ENCODE measurements around the gene STX18.

Gene STX18

DNA sequence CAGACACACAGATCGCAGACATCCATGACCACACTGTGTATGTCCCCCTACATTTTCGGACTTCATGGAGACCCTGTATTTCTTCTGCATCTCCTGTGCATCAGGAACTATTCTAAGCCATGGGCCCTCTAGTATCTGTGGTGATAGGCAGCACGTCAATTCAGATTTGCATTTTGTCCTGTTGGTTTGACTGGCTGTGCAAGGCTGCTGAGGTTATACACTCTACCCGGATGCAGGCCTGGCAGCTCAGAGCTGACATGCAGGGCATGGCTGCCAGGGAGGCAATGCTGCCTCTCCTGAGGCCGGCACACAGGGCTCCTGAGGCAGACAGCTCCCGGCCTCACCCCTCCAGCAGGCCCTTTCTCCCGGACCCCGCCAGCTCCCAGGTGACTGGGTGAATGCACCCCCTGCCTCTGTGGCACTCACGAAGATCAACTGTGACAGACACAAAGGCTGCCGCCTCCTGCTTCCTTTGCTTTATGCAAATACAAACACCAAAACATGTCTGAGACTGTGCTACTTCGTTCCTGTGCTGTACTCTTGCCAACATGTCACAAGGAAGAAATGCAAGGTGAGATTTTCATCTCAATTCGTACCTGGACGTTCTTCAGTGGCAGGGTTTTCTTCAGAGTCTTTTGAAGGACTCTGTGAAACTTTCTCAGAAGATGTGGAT is 103.9 kb downstream of the STX18 start:
- no peak for DNase-seq (ENCODE audit: low read depth)
- no peak overlapping the region for H3K4me3 ChIP-seq (ENCODE audit: control insufficient read depth, low read depth, low read length)
- TF ChIP-seq CTCF (conservative IDR thresholded peaks at IDR 0.05; ENCODE audit: control insufficient read depth, insufficient read depth, low read depth, low read length) = no peak

- no peak for TF ChIP-seq CTCF (conservative IDR thresholded peaks at IDR 0.05; ENCODE audit: control insufficient read depth, insufficient read depth, low read depth, low read length)
- DNase-seq (ENCODE audit: low read depth) = no peak
- no peak overlapping the region for H3K4me3 ChIP-seq (ENCODE audit: control insufficient read depth, low read depth, low read length)
Measured at GRCh38 chr4:4436244-4436823, 105.5 kb downstream of the STX18 start.

DNA sequence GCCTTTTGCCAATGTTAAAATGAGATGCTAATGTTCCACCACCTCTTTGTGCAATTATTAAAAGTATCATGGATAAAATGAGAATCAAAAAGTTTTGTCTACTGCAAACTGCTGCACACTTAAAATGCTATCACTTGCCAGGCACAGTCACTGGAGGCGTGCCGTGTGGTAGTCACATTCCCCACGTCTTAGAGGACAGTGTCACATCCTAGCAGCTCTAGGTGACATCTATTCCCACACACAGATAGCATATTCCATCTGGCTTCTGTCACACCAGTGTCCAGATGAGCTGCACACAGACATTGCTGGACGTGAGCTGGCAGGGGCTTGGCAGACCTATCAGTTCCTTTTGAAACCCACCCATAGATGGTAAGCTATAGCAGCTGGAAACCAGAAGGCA is 107.9 kb downstream of the STX18 start:
- TF ChIP-seq CTCF (conservative IDR thresholded peaks at IDR 0.05; ENCODE audit: control insufficient read depth, insufficient read depth, low read depth, low read length) = no peak
- no peak overlapping the region for H3K4me3 ChIP-seq (ENCODE audit: control insufficient read depth, low read depth, low read length)
- DNase-seq (ENCODE audit: low read depth) = no peak

- TF ChIP-seq CTCF (conservative IDR thresholded peaks at IDR 0.05; ENCODE audit: control insufficient read depth, insufficient read depth, low read depth, low read length) = no peak
- DNase-seq (ENCODE audit: low read depth) = no peak
- no peak overlapping the region for H3K4me3 ChIP-seq (ENCODE audit: control insufficient read depth, low read depth, low read length)
Measured at GRCh38 chr4:4432341-4433125, 109.3 kb downstream of the STX18 start.

DNA sequence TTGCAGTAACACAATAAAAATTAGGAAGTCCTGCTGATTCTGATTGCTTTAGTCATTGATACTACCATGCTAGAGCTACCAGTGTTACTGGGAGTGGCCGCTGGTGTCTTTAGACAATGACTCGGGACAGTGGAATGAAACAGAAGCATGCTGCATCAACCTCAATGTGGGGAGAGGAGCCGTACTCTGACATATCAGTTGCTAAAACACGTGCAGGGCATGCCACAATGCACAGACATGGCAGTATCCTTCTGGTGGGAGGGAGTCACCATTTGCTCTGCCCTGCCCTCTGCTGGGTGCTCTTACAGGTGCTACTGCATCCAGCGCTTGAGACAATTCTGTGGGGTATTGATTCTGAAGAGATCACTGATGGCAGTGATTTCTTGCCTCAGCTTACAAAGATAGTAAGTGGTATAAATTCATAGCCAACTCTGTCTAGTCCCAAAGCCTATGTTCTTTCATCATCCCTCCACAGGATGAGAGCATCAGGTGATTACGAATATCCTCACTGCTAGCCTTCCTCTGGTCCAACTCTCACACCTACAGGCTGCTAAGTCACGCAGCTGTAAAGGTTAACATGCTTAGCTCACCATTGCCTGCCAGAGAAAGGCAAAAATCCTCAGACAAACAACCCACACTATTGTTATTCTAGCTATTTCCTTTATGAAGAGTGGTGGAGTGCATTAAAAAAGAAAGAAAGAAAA is 111.2 kb downstream of the STX18 start:
- peak; percentile 90 for DNase-seq (ENCODE audit: low read depth)
- H3K4me3 ChIP-seq (ENCODE audit: control insufficient read depth, low read depth, low read length) = no peak overlapping the region
- TF ChIP-seq CTCF (conservative IDR thresholded peaks at IDR 0.05; ENCODE audit: control insufficient read depth, insufficient read depth, low read depth, low read length) = peak; percentile 90

- DNase-seq (ENCODE audit: low read depth) = no peak
- TF ChIP-seq CTCF (conservative IDR thresholded peaks at IDR 0.05; ENCODE audit: control insufficient read depth, insufficient read depth, low read depth, low read length) = no peak
- H3K4me3 ChIP-seq (ENCODE audit: control insufficient read depth, low read depth, low read length) = no peak overlapping the region
Measured at GRCh38 chr4:4428966-4429875, 112.6 kb downstream of the STX18 start.
